Peyer's patch (tissue), 4 donors: ENCODE measurements around the gene PLXNA2. TPM values are rescaled to one million over a fixed set of nuclear protein-coding genes. Genes with fewer than 3 reads are reported as not detected.
A peak's percentile ranks its signal among the peaks of the same experiment; 100 is the strongest.

Experiments
- DNase-seq, 3 donors: peaks; one replicate each; pipeline ENCODE4 v3.0.0-alpha.2; 2017 to 2019
- H3K27ac ChIP-seq, 4 donors: fragments of 200-600 bp; sonication (generic); one replicate each; pipeline ENCODE4 v1.5.1; 2016 to 2019
- H3K27me3 ChIP-seq, 2 donors: fragments of 200-600 bp; sonication (generic); one replicate each; pipeline ENCODE4 v1.5.1; 2019
- H3K36me3 ChIP-seq, 3 donors: fragments of 200-600 bp; sonication (generic); one replicate each; pipeline ENCODE4 v1.5.1; 2016 to 2019
- H3K4me1 ChIP-seq, 4 donors: fragments of 200-600 bp; sonication (generic); one replicate each; pipeline ENCODE4 v1.5.1; 2016 to 2019
- H3K4me3 ChIP-seq, 4 donors: fragments of 200-600 bp; sonication (generic); 1 replicate in 3 of 4; 2 replicates in 1 of 4; pipeline ENCODE4 v1.5.1; 2016 to 2019; ENCODE audit warnings: mild to moderate bottlenecking in 1 of 4
- H3K9me3 ChIP-seq, 4 donors: fragments of 200-600 bp; sonication (generic); one replicate each; pipeline ENCODE4 v1.5.1; 2016 to 2019; ENCODE audit warnings: mild to moderate bottlenecking in 1 of 4
- POLR2A ChIP-seq, 2 donors: fragments of 450-650 bp; IDR thresholded peaks; one replicate each; pipeline ENCODE4 v1.5.1; 2017; ENCODE audit warnings: antibody characterized with exemption in 2 of 2, mild to moderate bottlenecking in 2 of 2, moderate library complexity in 2 of 2
- total RNA-seq, 4 donors: library from RNA; depleted of rRNA; stranded (reverse); fragments of >200 nt; gene quantifications; one replicate each; pipeline ENCODE4 v1.1.0, GENCODE V29; 2016
- TF ChIP-seq, protein P1 (sequence below), 6 experiments: fragments of 450-650 bp in 4 of 6; fragments of 200-600 bp in 2 of 6; sonication (generic) in 1 of 6; IDR thresholded peaks; one replicate each; pipeline ENCODE4 v1.5.1; 2017 to 2019; ENCODE audit warnings: antibody characterized with exemption in 6 of 6, mild to moderate bottlenecking in 3 of 6, moderate library complexity in 1 of 6

Gene PLXNA2
- total RNA-seq, 4 donors from 2014 or later, result 51.5 to 70.2 (median 62.5) TPM

DNA sequence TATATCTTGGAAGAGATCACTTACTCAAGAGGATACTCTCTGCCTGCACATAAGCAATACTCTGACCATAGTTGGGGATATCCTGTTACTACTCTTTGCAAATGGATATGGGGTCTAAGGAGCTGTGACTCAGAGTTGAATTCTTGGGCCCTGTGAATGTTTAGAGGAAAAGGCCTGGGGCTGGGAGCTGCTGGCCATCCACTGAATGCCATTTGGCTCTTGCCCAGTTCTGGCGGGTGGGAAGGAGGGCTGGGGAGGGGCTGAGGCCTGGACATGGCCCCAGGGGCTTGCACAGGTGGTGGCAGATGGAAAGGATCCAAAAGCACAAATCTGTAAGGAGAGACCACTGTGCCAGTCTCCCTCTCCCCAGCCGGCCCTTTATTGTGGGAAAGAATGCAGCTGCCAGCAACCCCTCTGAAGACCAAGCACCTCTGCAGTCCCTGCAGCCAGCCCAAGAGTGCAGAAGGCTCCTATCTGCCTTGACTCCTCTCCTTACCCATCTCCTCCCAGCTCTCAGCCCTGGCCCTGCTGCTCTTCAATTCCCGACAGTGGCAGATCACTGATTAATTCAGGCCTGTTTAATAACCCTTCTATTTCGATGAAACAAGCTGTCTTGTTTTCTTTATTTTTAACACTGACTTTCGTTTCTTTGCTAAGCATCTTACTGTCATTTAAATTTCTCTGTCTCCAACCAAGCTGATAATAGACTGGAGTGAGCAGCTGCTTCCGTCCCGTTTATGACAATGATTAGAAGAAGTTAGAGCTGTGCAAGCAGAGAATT is 12.1 kb downstream of the PLXNA2 start:
- Histone ChIP-seq H3K27ac (no peak overlapping the region), H3K9me3 (no peaks in the 10 kb centered on the region), H3K4me3 (no peak overlapping the region), H3K36me3 (no peaks in the 10 kb centered on the region), H3K27me3 (no peaks in the 10 kb centered on the region), H3K4me1 (peaks cover 0 to 72% (median 6%) of the 10 kb centered on the region in 4 donors)
- no peak for TF ChIP-seq POLR2A (IDR thresholded peaks at IDR 0.05)
- TF ChIP-seq, protein P1, sequence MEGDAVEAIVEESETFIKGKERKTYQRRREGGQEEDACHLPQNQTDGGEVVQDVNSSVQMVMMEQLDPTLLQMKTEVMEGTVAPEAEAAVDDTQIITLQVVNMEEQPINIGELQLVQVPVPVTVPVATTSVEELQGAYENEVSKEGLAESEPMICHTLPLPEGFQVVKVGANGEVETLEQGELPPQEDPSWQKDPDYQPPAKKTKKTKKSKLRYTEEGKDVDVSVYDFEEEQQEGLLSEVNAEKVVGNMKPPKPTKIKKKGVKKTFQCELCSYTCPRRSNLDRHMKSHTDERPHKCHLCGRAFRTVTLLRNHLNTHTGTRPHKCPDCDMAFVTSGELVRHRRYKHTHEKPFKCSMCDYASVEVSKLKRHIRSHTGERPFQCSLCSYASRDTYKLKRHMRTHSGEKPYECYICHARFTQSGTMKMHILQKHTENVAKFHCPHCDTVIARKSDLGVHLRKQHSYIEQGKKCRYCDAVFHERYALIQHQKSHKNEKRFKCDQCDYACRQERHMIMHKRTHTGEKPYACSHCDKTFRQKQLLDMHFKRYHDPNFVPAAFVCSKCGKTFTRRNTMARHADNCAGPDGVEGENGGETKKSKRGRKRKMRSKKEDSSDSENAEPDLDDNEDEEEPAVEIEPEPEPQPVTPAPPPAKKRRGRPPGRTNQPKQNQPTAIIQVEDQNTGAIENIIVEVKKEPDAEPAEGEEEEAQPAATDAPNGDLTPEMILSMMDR (IDR thresholded peaks at IDR 0.05), result no peak
- DNase-seq, result no peak

GRCh38 chr1:208230668-208231529 is 13.3 kb downstream of the PLXNA2 start:
- no peak for DNase-seq
- no peaks in the 10 kb centered on the region for H3K27me3 ChIP-seq
- no peak overlapping the region for H3K4me3 ChIP-seq
- no peak for TF ChIP-seq POLR2A (IDR thresholded peaks at IDR 0.05)
- TF ChIP-seq, protein P1 (IDR thresholded peaks at IDR 0.05), result no peak
- H3K4me1 ChIP-seq, result peaks cover 0 to 69% (median 4%) of the 10 kb centered on the region in 4 donors
- H3K9me3 ChIP-seq, result no peaks in the 10 kb centered on the region
- H3K36me3 ChIP-seq, result no peaks in the 10 kb centered on the region
- no peak overlapping the region for H3K27ac ChIP-seq

- H3K27ac ChIP-seq, result no peak overlapping the region
- no peaks in the 10 kb centered on the region for H3K9me3 ChIP-seq
- H3K4me1 ChIP-seq, result peaks cover 0 to 45% (median 0%) of the 10 kb centered on the region in 4 donors
- no peak for DNase-seq
- no peaks in the 10 kb centered on the region for H3K36me3 ChIP-seq
- TF ChIP-seq, protein P1 (IDR thresholded peaks at IDR 0.05), result no peak
- TF ChIP-seq POLR2A (IDR thresholded peaks at IDR 0.05), result no peak
- H3K27me3 ChIP-seq, result no peaks in the 10 kb centered on the region
- no peak overlapping the region for H3K4me3 ChIP-seq
Measured at GRCh38 chr1:208228550-208228949, 15.6 kb downstream of the PLXNA2 start.

DNA sequence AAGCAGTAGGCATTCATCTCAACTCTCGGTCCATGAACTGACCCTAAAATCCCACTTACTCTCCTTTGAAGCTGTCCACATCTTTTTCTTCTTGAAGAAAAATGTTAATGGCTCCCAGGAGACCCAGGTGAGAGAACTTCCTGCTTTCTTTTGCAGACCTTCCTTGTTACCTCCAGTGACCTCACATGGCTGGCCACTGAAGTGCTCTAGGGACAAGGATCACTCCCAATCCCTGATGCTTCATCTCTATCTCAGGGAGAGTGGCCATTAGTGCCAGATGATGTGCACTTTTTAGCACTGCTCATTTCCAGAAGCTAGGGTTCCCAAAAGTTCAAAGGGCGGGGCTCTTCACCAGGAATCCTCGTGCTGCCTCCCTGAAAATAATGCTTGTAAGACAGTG is 16.2 kb downstream of the PLXNA2 start:
- Histone ChIP-seq H3K27ac (no peak overlapping the region), H3K36me3 (no peaks in the 10 kb centered on the region), H3K4me3 (no peak overlapping the region), H3K9me3 (no peaks in the 10 kb centered on the region), H3K27me3 (no peaks in the 10 kb centered on the region), H3K4me1 (peaks cover 0 to 40% (median 0%) of the 10 kb centered on the region in 4 donors)
- TF ChIP-seq, protein P1 (IDR thresholded peaks at IDR 0.05), result no peak
- no peak for TF ChIP-seq POLR2A (IDR thresholded peaks at IDR 0.05)
- no peak for DNase-seq

DNA sequence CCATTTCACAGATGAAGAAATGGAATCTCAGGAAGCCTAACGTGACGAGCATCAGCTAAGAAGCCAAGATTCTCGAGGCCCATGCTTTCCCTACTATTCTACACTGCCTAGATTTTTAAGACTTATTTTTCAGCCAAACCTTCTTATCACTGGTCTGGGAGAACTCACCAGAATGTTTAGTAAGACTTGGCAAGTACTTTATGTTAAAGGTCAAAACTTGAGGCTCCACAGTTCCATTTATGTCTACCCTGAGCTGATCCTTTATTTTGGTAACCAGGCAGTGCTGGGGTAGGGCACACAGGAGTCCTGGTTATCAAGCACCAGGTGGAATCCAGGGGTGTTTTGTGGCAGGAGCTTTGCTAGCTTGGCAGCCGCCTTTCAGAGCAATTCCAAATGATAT is 16.8 kb downstream of the PLXNA2 start:
- H3K27me3 ChIP-seq, result no peaks in the 10 kb centered on the region
- H3K9me3 ChIP-seq, result no peaks in the 10 kb centered on the region
- no peak for DNase-seq
- H3K4me3 ChIP-seq, result no peak overlapping the region
- peak overlapping the region in 1 of 4 donors; percentile 4 for H3K27ac ChIP-seq
- TF ChIP-seq, protein P1 (IDR thresholded peaks at IDR 0.05), result no peak
- no peak for TF ChIP-seq POLR2A (IDR thresholded peaks at IDR 0.05)
- no peaks in the 10 kb centered on the region for H3K36me3 ChIP-seq
- H3K4me1 ChIP-seq, result peaks cover 0 to 34% (median 0%) of the 10 kb centered on the region in 4 donors
